K562 (cell line): ENCODE results near the gene STRN3.

Experiments
- ATF3 ChIP-seq, 2 experiments: fragments of 450-650 bp in 1 of 2; sonication (generic) in 1 of 2; formaldehyde crosslinking in 1 of 2; IDR thresholded peaks in 1 of 2; conservative IDR thresholded peaks in 1 of 2; 2 replicates each; pipeline versions ENCODE4 v1.6.1 to v1.8.1; 2016 to 2023; ENCODE audit warnings: mild to moderate bottlenecking in 2 of 2, moderate library complexity in 2 of 2, inconsistent platforms in 1 of 2, missing genetic modification reagents in 1 of 2
- BRCA1 ChIP-seq, 2 experiments: fragments of 450-650 bp in 1 of 2; sonication (generic) in 1 of 2; formaldehyde crosslinking in 1 of 2; IDR thresholded peaks; 2 replicates each; pipeline versions ENCODE4 v1.5.0 to v1.6.1; 2017 to 2020; ENCODE audit warnings: mild to moderate bottlenecking in 1 of 2, missing genetic modification reagents in 1 of 2
- CTCF ChIP-seq, 3 experiments: IDR thresholded peaks in 2 of 3; conservative IDR thresholded peaks in 1 of 3; 2 replicates each; pipeline ENCODE4 v1.5.1; 2011 to 2012; ENCODE audit warnings: low read length in 3 of 3, mild to moderate bottlenecking in 3 of 3, control low read depth in 2 of 3, improper control_type of control experiment in 1 of 3, inconsistent platforms in 1 of 3, low read depth in 1 of 3, mixed read lengths in 1 of 3, moderate library complexity in 1 of 3; ENCODE audit not compliant: insufficient read depth in 2 of 3
- PURB ChIP-seq: sonication (generic); formaldehyde crosslinking; IDR thresholded peaks from 2 replicates; pipeline ENCODE4 v1.9.0; 2021; ENCODE audit warnings: low read depth, mild to moderate bottlenecking, missing genetic modification reagents
- RCOR1 ChIP-seq, 2 experiments: IDR thresholded peaks; 2 replicates each; pipeline ENCODE4 v1.6.1; 2012; ENCODE audit warnings: low read depth in 2 of 2, low read length in 2 of 2, borderline replicate concordance in 1 of 2, improper control_type of control experiment in 1 of 2
- RFX5 ChIP-seq: IDR thresholded peaks from 2 replicates; pipeline ENCODE4 v1.6.1; 2011; ENCODE audit warnings: low read depth, mild to moderate bottlenecking, improper control_type of control experiment, low read length
- TBL1XR1 ChIP-seq, 2 experiments: IDR thresholded peaks; 2 replicates each; pipeline ENCODE4 v1.6.1; 2012; ENCODE audit warnings: improper control_type of control experiment in 2 of 2, low read length in 2 of 2, mild to moderate bottlenecking in 1 of 2
- TEAD4 ChIP-seq, 2 experiments: sonication (generic) in 1 of 2; formaldehyde crosslinking in 1 of 2; IDR thresholded peaks; 2 replicates each; pipeline versions ENCODE4 v1.6.1 to v1.8.0; 2012 to 2022; ENCODE audit warnings: borderline replicate concordance in 1 of 2, inconsistent platforms in 1 of 2, low read length in 1 of 2, mild to moderate bottlenecking in 1 of 2, missing genetic modification reagents in 1 of 2
- TF ChIP-seq, protein P1 (sequence below): fragments of 200-800 bp; sonication (Bioruptor generic); IDR thresholded peaks from 2 replicates; pipeline ENCODE4 v1.6.1; 2016; ENCODE audit warnings: missing genetic modification characterization, missing compliant biosample characterization

DNA sequence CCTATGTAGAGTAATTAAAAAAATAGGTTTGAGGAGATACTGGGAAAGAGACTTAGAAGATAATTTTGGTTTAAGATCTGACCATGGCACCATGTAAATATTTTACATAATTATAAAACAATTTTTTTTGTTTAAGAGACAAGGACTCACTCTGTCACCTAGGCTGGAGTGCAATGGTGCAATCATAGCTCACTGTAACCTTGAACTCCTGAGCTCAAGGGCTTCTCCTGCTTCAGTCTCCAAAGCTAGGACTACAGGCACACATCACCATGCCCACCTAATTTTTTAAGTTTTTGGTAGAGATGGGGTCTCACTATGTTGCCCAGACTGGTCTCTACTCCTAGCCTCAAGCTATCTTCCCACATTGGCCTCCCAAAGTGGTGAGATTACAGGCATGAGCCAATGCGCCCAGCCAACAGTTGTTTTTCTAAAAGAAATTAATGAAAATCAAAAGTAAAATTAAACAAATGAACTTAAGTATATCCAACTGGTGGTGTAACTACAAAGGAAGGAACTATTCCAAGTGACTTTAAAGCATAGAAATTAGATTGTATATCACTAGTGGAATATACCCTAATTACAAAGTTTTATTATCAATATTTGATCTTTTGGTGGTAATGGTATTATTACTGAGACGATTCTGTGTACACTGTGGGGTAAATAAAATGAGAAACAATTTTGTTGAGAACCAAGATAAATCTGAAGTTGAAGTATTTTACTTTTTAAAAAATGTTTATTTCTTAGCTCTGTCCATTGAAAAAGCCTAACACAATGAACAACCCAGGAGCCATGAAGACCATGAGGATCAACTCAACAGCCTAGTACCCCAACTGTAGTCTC is 122.7 kb downstream of the STRN3 start:
- no peak for TF ChIP-seq RFX5
- no peak for TF ChIP-seq RCOR1 (IDR thresholded peaks at IDR 0.05; ENCODE audit: borderline replicate concordance in 1 of 2, low read depth in 2 of 2, low read length in 2 of 2)
- no peak for TF ChIP-seq TEAD4 (IDR thresholded peaks at IDR 0.05; ENCODE audit: low read length)
- TF ChIP-seq TEAD4 (CRISPR knock-in tag; IDR thresholded peaks at IDR 0.05; ENCODE audit: borderline replicate concordance), result no peak
- no peak for TF ChIP-seq BRCA1 (IDR thresholded peaks at IDR 0.05)
- TF ChIP-seq BRCA1 (CRISPR knock-in tag; IDR thresholded peaks at IDR 0.05), result no peak
- TF ChIP-seq CTCF (IDR thresholded peaks at IDR 0.05 in 2 of 3, conservative IDR thresholded peaks at IDR 0.05 in 1 of 3; ENCODE audit: insufficient read depth in 2 of 3, low read depth in 1 of 3, low read length in 3 of 3), result no peak
- TF ChIP-seq ATF3 (IDR thresholded peaks at IDR 0.05), result no peak
- TF ChIP-seq ATF3 (CRISPR knock-in tag; conservative IDR thresholded peaks at IDR 0.05), result no peak
- TF ChIP-seq, protein P1, sequence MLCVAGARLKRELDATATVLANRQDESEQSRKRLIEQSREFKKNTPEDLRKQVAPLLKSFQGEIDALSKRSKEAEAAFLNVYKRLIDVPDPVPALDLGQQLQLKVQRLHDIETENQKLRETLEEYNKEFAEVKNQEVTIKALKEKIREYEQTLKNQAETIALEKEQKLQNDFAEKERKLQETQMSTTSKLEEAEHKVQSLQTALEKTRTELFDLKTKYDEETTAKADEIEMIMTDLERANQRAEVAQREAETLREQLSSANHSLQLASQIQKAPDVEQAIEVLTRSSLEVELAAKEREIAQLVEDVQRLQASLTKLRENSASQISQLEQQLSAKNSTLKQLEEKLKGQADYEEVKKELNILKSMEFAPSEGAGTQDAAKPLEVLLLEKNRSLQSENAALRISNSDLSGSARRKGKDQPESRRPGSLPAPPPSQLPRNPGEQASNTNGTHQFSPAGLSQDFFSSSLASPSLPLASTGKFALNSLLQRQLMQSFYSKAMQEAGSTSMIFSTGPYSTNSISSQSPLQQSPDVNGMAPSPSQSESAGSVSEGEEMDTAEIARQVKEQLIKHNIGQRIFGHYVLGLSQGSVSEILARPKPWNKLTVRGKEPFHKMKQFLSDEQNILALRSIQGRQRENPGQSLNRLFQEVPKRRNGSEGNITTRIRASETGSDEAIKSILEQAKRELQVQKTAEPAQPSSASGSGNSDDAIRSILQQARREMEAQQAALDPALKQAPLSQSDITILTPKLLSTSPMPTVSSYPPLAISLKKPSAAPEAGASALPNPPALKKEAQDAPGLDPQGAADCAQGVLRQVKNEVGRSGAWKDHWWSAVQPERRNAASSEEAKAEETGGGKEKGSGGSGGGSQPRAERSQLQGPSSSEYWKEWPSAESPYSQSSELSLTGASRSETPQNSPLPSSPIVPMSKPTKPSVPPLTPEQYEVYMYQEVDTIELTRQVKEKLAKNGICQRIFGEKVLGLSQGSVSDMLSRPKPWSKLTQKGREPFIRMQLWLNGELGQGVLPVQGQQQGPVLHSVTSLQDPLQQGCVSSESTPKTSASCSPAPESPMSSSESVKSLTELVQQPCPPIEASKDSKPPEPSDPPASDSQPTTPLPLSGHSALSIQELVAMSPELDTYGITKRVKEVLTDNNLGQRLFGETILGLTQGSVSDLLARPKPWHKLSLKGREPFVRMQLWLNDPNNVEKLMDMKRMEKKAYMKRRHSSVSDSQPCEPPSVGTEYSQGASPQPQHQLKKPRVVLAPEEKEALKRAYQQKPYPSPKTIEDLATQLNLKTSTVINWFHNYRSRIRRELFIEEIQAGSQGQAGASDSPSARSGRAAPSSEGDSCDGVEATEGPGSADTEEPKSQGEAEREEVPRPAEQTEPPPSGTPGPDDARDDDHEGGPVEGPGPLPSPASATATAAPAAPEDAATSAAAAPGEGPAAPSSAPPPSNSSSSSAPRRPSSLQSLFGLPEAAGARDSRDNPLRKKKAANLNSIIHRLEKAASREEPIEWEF, result no peak
- TF ChIP-seq TBL1XR1 (IDR thresholded peaks at IDR 0.05; ENCODE audit: low read length in 2 of 2), result no peak
- TF ChIP-seq PURB, result no peak
